ENCODE data around the gene LRP5.
A peak's percentile ranks its signal among the peaks of the same experiment; 100 is the strongest.

LRP5 gene

DNA sequence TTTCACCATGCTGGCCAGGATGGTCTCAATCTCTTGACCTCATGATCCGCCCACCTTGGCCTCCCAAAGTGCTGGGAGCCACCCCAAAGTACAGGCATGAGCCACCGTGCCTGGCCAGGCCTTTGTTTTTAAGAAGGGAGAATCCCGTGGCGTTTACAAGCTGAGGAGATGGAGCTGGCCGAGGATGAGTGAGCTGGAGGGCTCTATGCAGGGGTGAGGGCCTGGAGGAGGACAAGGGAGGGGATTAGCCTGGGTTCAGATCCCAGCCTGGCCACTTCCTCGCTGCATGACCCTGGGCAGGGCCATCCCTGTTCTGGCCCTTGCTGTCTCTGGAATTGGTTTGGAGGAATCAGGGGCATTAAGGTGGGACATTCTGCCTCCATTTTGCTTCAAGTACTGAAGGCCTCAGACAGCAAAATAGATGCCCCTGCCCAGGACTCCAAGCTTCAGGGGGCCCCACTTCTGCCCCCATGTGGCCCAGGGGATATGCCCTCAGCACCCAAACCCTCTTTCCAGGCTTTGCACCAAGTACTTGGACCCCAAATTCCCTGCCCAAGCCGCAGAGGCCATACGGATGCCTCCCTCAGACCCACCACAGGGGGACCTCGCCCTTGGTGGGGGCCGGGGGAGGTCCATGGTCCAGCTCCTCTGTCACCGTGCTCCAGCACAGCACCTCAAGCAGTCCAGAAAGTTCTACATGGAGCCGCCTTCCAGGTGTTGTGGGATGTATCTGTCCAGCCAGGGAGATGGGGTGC, 12.1 kb upstream of the LRP5 start:
- Histone ChIP-seq H3K4me3 (ENCODE audit: low read length) (no peak overlapping the region), H3K9ac (ENCODE audit: low read depth, low read length) (no peak overlapping the region), H3K9me3 (ENCODE audit: insufficient read depth, low read depth, low read length) (peaks cover 13% of the 10 kb centered on the region), H3K27me3 (ENCODE audit: insufficient read depth, low read length) (no peaks in the 10 kb centered on the region), H3K36me3 (ENCODE audit: insufficient read depth, low read length) (no peaks in the 10 kb centered on the region), H3K4me1 (ENCODE audit: insufficient read depth, low read length) (no peaks in the 10 kb centered on the region), H3K27ac (ENCODE audit: low read depth, low read length) (no peak overlapping the region)
- 90% methylated on average over 12 of the region's 12 CpGs for WGBS

DNA sequence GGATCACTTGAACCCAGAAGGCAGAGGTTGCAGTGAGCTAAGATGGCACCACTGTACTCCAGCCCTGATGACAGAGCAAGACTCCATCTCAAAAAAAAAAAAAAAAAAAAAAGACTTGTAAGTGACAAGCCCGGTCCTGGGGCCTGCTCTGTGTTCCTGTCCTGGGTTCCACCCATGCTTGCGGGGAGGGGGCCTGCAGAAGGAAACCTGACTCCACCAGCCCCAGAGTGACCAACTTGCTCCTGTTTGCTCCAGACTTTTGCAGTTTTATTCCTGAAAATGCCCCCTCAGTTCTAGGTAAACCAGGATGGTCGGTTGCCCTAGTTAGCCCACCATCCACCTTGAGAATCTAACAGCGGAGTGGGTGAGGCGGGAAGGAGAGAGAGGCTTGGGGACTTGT, 10.1 kb upstream of the LRP5 start:
- Histone ChIP-seq H3K4me3 (ENCODE audit: low read length) (no peak overlapping the region), H3K9me3 (ENCODE audit: insufficient read depth, low read depth, low read length) (peaks cover 13% of the 10 kb centered on the region), H3K27ac (ENCODE audit: low read depth, low read length) (no peak overlapping the region), H3K27me3 (ENCODE audit: insufficient read depth, low read length) (no peaks in the 10 kb centered on the region), H3K9ac (ENCODE audit: low read depth, low read length) (no peak overlapping the region), H3K4me1 (ENCODE audit: insufficient read depth, low read length) (no peaks in the 10 kb centered on the region), H3K36me3 (ENCODE audit: insufficient read depth, low read length) (no peaks in the 10 kb centered on the region)
- WGBS: 87% methylated on average over 5 of the region's 5 CpGs

DNA sequence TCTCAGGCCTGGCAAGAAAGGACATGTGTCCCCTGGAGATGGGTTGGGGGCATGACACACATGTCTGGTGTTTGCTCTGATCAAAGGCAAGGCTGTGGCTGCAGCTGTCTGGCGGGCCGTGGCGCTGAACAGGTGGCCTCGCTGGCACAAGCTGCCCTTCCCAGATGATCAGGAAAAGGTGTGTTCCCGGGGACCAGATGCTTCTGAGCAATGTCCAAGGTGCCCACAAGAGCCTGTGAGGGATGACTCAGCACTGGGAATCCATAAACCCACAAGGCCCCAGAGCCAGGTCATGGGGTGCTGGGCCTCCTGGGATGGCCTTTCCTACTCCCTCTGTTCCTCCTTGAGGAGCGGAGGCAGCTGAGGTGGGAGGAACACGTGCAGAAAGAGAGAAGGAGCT, 9.7 kb upstream of the LRP5 start:
- Histone ChIP-seq H3K36me3 (ENCODE audit: insufficient read depth, low read length) (no peaks in the 10 kb centered on the region), H3K27ac (ENCODE audit: low read depth, low read length) (no peak overlapping the region), H3K9me3 (ENCODE audit: insufficient read depth, low read depth, low read length) (peaks cover 13% of the 10 kb centered on the region), H3K9ac (ENCODE audit: low read depth, low read length) (no peak overlapping the region), H3K4me1 (ENCODE audit: insufficient read depth, low read length) (no peaks in the 10 kb centered on the region), H3K27me3 (ENCODE audit: insufficient read depth, low read length) (no peaks in the 10 kb centered on the region), H3K4me3 (ENCODE audit: low read length) (no peak overlapping the region)
- WGBS: 91% methylated on average over 7 of the region's 7 CpGs

DNA sequence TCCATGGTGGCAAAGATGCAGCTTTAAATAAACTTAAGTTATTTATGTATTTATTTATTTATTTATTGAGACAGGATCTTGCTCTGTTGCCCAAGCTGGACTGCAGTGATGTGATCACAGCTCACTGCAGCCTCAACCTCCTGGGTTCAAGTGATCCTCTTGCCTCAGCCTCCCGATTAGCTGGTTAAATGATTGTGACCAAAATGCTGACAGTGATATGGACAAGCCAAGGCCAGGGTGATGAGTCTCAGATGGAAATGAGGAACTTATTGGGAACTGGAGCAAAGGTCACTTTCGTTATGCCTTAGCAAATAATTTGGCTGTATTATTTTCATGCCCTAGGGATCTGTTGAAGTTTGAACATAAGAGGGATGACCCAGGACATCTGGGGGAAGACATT, 9.3 kb upstream of the LRP5 start:
- Histone ChIP-seq H3K36me3 (ENCODE audit: insufficient read depth, low read length) (no peaks in the 10 kb centered on the region), H3K9me3 (ENCODE audit: insufficient read depth, low read depth, low read length) (peaks cover 13% of the 10 kb centered on the region), H3K27me3 (ENCODE audit: insufficient read depth, low read length) (no peaks in the 10 kb centered on the region), H3K4me1 (ENCODE audit: insufficient read depth, low read length) (no peaks in the 10 kb centered on the region), H3K27ac (ENCODE audit: low read depth, low read length) (no peak overlapping the region), H3K4me3 (ENCODE audit: low read length) (no peak overlapping the region), H3K9ac (ENCODE audit: low read depth, low read length) (no peak overlapping the region)
- WGBS: 96% methylated on average over 2 of the region's 2 CpGs

DNA sequence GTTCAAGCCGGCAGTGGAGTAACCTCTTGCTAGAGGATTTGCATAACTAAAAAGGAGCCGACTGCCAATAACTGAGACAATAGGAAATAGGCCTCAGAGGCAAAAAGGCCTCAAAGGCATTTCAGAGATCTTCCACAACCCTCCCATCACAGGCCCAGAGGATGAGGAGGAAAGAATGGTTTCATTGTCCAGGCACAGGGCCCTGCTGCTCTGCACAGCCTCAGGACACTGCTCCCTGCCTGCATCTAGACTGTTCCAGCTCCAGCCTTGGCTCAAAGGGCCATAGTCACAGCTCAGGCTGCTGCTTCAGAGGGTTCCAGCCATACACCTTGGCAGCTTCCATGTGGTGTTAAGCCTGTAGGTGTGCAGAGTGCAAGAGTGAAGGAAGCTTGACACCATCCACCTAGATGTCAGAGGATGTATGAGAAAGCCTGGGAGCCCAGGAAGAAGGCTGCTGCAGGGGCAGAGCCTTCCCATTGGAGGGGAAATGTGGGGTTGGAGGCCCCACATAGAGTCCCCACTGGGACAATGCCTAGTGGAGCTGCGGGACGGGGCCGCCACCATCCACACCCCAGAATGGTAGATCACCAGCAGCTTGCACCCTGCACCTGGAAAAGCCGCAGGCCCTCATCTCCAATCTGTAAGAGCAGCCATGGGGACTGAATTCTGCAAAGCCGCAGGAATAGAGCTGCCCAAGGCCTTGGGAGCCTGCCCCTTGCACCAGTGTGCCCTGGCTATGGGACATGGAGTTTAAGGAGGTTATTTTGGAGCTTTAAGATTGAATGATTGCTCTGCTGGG, 8.2 kb upstream of the LRP5 start:
- 86% methylated on average over 7 of the region's 7 CpGs for WGBS
- H3K27ac ChIP-seq (ENCODE audit: low read depth, low read length): no peak overlapping the region

DNA sequence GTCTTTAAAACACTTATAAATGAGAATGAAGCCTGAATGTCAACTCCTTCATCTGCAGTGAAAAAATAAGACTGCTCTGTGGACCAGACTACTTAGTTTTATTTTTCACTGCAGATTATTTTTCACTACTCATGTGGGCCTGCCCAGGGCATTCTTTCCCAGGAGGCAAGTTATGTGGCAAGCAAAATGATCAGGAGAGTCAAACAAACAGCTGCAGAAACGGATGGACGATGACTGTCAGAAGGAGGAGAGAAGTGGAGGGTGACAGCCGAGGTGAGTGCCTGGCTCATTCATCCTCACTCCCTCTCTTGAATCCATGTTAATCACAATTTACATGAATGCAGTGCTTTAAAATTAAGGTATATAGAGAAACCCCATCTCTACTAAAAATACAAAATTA, 5.8 kb upstream of the LRP5 start:
- no peak overlapping the region for H3K9ac ChIP-seq (ENCODE audit: low read depth, low read length)
- WGBS: 94% methylated on average over 2 of the region's 3 CpGs
- H3K4me1 ChIP-seq (ENCODE audit: insufficient read depth, low read length): no peaks in the 10 kb centered on the region

More for the DNA sequence above, 8.2 kb upstream of the LRP5 start:
- Histone ChIP-seq H3K27me3 (ENCODE audit: insufficient read depth, low read length) (no peaks in the 10 kb centered on the region), H3K9me3 (ENCODE audit: insufficient read depth, low read depth, low read length) (peaks cover 13% of the 10 kb centered on the region), H3K4me3 (ENCODE audit: low read length) (no peak overlapping the region), H3K36me3 (ENCODE audit: insufficient read depth, low read length) (no peaks in the 10 kb centered on the region), H3K4me1 (ENCODE audit: insufficient read depth, low read length) (no peaks in the 10 kb centered on the region), H3K9ac (ENCODE audit: low read depth, low read length) (no peak overlapping the region)

DNA sequence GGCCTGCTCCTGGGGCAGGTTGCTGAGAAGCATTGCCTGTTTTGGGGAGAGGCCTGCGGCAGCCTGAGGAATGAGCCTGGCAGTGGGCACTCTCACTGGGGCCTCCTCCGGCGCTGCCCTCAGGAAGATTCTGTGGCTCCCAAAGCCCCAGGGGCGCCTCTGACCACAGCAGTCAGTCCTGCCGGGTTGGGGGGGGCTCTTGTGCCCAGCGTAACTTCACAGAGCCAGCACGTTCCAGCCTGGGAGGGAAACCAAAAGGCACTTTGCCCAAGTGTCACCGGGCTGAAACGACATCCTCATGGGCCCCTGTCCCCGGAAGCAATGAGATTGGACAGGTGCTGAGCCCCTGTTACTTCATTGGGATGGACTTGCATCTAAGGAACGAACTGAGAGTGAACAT, 4.3 kb upstream of the LRP5 start:
- Histone ChIP-seq H3K4me1 (ENCODE audit: insufficient read depth, low read length) (no peaks in the 10 kb centered on the region), H3K4me3 (ENCODE audit: low read length) (no peak overlapping the region), H3K27ac (ENCODE audit: low read depth, low read length) (no peak overlapping the region), H3K27me3 (ENCODE audit: insufficient read depth, low read length) (peaks cover 10% of the 10 kb centered on the region), H3K9me3 (ENCODE audit: insufficient read depth, low read depth, low read length) (peaks cover 13% of the 10 kb centered on the region), H3K9ac (ENCODE audit: low read depth, low read length) (no peak overlapping the region), H3K36me3 (ENCODE audit: insufficient read depth, low read length) (no peaks in the 10 kb centered on the region)
- WGBS: 92% methylated on average over 11 of the region's 11 CpGs

More for the DNA sequence above, 5.8 kb upstream of the LRP5 start:
- Histone ChIP-seq H3K4me3 (ENCODE audit: low read length) (no peak overlapping the region), H3K36me3 (ENCODE audit: insufficient read depth, low read length) (no peaks in the 10 kb centered on the region), H3K27ac (ENCODE audit: low read depth, low read length) (no peak overlapping the region), H3K9me3 (ENCODE audit: insufficient read depth, low read depth, low read length) (peaks cover 13% of the 10 kb centered on the region), H3K27me3 (ENCODE audit: insufficient read depth, low read length) (peaks cover 5% of the 10 kb centered on the region)

DNA sequence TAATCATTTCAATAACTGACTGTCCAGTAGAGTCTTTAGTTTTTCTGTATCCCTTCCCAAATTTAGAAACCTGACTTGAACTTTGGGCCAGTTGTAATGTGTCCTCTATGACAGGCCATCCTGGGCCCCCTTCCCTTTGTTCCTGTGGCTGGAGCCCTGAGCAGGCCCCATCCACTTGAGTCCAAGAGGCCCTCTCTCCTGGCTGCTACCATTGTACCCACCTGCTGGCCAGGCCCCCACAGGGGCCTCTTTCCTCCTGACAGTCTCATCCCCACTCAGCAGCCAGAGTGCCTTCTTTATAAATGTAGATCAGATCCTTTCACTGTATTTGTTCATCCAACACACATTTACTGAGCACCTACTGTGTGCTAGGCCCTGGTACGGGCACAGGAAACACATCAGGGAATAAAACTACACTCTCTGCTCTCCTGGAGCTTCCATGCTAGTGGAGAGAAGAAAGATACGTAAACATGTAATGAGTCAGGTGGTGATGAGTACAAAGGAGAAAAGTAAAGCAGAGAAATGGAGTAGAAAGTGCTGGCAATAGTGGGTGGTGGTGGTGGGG, 2.7 kb upstream of the LRP5 start:
- Histone ChIP-seq H3K27me3 (ENCODE audit: insufficient read depth, low read length) (peaks cover 10% of the 10 kb centered on the region), H3K9ac (ENCODE audit: low read depth, low read length) (no peak overlapping the region), H3K36me3 (ENCODE audit: insufficient read depth, low read length) (no peaks in the 10 kb centered on the region), H3K4me1 (ENCODE audit: insufficient read depth, low read length) (peaks cover 9% of the 10 kb centered on the region), H3K27ac (ENCODE audit: low read depth, low read length) (no peak overlapping the region), H3K4me3 (ENCODE audit: low read length) (no peak overlapping the region), H3K9me3 (ENCODE audit: insufficient read depth, low read depth, low read length) (peaks cover 2% of the 10 kb centered on the region; the same call in 1 of the 2 replicates)
- WGBS: 82% methylated on average over 2 of the region's 2 CpGs

DNA sequence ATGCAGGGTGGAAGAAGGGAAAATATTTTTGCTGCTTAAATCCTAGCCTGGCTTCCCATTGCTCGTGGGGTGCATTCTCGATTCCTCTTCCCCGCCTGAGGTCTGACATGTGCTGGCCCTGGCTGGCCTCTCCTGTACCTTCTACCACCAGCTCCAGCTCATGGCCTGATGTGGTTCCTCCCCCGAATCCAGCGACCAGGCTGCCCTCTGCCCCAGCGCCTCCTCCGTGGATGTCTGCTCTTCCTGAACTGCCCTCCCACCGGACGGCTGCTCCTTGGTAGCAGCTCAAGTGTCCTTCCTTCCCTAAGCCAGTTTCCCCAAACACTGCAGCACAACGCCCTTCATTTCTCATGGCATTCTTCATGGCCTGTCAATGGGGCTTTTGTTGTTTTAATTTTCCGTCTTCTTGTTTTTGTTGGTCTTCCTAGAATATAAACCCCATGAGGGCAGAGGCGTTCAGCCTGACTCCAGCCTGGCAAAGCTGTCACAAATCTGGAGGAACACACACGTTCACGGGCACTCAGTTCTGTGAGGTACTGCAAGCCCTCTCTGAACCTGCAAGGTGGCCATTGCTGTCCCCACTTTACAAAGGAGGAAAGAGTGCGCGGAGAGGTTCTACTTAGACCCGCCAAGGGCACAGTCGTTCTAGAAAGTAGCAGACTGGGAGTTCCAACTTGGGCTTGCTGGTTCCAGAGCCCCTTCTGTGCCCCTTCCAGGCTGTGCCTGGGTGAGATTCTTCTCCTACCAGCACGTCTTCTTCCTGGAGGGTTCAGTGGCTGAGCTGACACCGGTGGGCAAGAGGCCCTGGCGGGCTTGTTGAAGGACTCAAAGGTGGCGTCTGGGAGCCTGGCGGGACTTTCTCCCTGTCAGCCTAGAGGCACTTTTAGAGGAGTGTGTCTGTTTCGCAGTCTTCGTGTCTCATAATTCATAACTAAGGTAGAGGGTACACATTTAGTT, 953 bp upstream of the LRP5 start:
- Histone ChIP-seq H3K4me3 (ENCODE audit: low read length) (peak overlapping the region; percentile 71), H3K9ac (ENCODE audit: low read depth, low read length) (no peak overlapping the region), H3K27ac (ENCODE audit: low read depth, low read length) (no peak overlapping the region), H3K4me1 (ENCODE audit: insufficient read depth, low read length) (peaks cover 17% of the 10 kb centered on the region), H3K27me3 (ENCODE audit: insufficient read depth, low read length) (peaks cover 10% of the 10 kb centered on the region), H3K36me3 (ENCODE audit: insufficient read depth, low read length) (no peaks in the 10 kb centered on the region), H3K9me3 (ENCODE audit: insufficient read depth, low read depth, low read length) (no peaks in the 10 kb centered on the region)
- WGBS: 84% methylated on average over 25 of the region's 25 CpGs

DNA sequence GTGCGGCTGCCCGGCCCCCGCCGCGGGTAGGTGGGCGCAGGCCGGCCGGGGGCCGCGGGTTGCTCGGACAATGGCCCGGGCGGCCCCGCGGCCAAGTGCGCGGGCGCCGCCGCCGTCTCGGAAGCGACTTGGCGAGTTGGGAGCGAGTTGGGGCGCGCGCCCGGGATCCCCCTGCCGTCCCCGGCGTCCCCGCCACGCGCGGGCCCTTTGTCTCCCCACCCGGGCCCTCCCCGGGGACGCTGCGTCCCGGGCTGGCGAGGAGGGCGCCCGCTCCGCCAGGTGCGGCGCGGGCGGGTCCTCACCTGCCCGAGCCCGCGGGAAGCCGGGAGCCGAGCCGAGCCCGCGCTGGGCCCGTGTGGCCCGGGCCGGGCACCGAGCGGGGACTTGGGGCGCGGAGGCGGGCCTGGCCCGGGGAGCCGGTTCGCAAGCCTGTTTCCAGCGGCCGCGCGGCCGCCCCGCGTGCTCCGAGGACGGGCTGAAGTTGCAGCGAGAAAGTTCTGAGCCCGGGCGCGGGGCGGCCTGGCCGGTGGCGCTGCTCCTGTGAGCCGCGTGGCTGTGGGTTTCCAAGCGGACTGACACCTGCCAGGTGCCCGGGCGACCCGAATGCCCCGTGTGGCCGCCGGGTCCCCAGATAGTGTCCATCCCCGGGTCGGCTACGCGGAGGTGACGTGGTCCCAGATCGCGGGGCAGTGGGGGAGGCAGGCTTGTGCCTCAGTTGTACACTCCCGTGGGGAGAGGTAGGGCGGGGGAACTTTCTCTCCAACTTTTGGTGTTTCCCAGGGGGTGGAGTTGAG, 586 bp downstream of the LRP5 start:
- H3K27ac ChIP-seq (ENCODE audit: low read depth, low read length): no peak overlapping the region; the same call in 1 of the 2 replicates
- H3K4me1 ChIP-seq (ENCODE audit: insufficient read depth, low read length): peaks cover 29% of the 10 kb centered on the region
- peak overlapping the region; percentile 71 for H3K4me3 ChIP-seq (ENCODE audit: low read length)
- H3K36me3 ChIP-seq (ENCODE audit: insufficient read depth, low read length): no peaks in the 10 kb centered on the region
- peak overlapping the region; percentile 82 for H3K9ac ChIP-seq (ENCODE audit: low read depth, low read length)
- under 1% methylated on average over 102 of the region's 102 CpGs for WGBS
- peaks cover 10% of the 10 kb centered on the region for H3K27me3 ChIP-seq (ENCODE audit: insufficient read depth, low read length)
- no peaks in the 10 kb centered on the region for H3K9me3 ChIP-seq (ENCODE audit: insufficient read depth, low read depth, low read length)
